PC-9 (cell line): ENCODE data around the gene PGRMC1.

ENCODE experiments used
- CTCF ChIP-seq: fragments of 200-600 bp; sonication (generic); conservative IDR thresholded peaks from 2 replicates; pipeline ENCODE4 v1.6.1; 2017; ENCODE audit warnings: mixed run types, antibody characterized with exemption, mild to moderate bottlenecking, moderate library complexity
- EZH2 ChIP-seq: fragments of 200-600 bp; sonication (generic); IDR thresholded peaks from 2 replicates; pipeline ENCODE4 v1.8.0; 2017; ENCODE audit warnings: antibody characterized with exemption, low read depth

DNA sequence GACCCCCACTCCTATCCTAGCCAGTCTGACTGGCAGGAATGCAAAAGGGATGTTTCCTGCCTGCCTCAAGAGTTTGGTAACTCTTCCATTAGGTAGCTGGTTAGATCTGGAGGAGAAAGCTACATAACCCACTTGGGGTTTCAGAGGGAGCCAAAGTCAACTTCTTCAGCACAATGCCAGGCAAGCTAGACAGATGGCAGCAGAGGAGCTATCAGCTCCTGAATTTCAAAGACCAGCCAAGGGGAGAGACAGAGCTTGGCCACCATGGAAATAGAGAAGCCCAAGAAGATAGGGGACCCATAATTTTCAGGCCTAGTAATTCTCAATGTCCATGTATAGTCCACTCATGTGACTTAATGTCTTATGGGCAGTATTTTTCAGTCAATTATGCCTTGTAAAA, 56.4 kb downstream of the PGRMC1 start:
- TF ChIP-seq CTCF, result peak; percentile 56
- TF ChIP-seq EZH2, result no peak
